NCI-H187 (cell line): Measurements from ENCODE around the gene KIAA1958.

Experiments
- DNase-seq, 2 experiments: peaks; one replicate each; lab custom pipeline; 2025; lab: John Stamatoyannopoulos, UW

Gene KIAA1958, protein sequence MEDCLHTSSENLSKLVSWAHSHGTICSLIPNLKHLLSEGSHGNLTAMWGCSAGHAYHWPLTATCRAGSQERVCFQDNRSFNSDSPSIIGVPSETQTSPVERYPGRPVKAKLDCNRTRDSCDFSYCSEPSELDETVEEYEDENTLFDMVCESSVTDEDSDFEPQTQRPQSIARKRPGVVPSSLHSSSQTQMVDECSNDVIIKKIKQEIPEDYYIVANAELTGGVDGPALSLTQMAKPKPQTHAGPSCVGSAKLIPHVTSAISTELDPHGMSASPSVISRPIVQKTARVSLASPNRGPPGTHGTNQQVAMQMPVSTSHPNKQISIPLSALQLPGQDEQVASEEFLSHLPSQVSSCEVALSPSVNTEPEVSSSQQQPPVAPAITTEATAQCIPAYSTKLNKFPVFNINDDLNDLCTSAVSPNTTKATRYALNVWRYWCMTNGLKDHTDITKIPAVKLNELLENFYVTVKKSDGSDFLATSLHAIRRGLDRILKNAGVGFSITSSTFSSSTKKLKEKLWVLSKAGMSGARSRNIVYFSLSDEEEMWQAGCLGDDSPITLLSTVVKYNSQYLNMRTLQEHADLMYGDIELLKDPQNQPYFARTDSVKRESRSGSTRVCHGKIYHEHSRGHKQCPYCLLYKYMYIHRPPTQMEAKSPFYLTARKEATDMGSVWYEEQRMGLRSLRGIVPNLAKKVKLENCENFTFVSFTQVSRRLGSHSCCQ

DNA sequence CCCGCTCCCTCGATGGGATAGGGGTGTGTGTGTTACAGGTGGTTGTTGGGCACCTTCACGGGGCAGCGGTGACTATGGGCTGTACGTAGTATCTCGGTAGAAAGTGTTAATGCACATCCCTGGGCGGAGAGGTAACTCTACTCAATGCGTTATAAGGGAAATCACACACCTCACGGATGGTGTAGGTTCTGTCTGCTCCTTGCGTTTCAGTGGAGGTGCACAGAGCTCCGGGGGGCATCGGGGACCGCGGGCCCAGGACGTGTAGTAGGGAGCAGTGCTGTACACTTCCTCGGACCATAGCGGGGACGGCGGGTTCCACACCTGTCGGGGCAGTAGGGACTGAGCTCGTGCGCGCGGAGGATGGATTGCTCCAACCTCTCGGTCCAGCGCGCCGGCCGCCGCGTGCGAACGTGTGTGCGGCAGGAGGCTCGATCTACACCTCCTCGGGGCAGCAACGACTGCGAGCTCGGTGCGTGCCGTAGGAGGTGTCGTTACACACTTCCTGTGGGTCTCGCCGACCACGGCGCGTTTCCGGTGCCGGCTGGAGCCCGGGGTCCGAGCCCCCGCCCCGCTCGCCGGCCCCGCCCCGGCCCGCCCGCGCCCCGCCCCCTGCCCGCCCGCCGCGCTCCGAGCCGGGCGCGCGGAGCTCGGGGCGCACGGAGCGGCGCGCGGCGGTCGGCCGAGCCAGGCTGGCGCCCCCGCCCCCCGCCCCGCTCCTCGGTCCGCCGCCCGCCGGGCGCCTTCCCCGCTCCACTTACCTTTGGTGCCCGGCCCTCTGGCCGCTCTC lies at the start of gene KIAA1958:
KIAA1958 (plus strand) TSS at position 607 of the 787 bp plus-strand sequence. CDS start 87,254 bp downstream, outside the sequence.
- peak; percentile 48 to 50 for DNase-seq

- DNase-seq: peak in 1 of 2 experiments; percentile 12
Measured at GRCh38 chr9:112437406-112437805, 49.2 kb upstream of the KIAA1958 start.

GRCh38 chr9:112439171-112439570 lies 47.5 kb upstream of the KIAA1958 start:
- DNase-seq: no peak

DNA sequence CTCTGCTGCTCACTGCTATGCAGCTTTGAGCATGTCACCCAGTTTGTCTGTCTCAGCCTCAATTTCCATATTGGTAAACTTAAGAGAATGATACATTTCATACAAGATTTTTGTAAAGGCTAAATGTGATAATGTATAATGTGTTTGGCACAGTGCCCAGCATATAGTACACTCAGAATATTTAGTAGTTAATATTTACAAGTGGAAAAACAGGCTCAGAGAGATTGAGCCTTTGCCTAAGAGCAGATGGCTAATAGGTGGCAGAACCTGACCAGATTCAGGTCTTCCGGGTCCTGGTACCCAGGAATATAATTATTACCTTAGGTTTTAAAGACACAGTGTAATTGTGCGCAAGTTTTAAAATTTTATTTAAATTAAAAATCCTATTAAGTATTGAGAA lies 46.8 kb upstream of the KIAA1958 start:
- no peak for DNase-seq

GRCh38 chr9:112443200-112443599 lies 43.4 kb upstream of the KIAA1958 start:
- no peak for DNase-seq

DNA sequence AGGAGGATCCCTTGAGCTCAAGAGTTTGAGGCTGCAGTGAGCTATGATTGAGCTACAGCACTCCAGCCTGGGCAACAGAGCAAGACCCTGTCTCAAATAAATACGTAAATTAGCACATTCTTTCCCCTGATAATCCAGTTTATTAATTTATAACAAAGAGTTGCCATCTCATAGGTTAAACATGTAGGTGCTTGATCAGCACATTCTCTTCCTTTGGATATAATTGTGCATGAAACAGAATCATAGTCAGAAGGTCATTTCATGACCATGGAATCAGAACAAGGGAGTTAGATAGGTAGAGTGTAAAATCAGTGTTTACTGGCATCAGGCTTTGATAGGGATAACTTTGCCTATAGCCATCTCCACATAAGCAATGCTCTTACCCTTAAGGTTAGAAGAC lies 43.0 kb upstream of the KIAA1958 start:
- no peak for DNase-seq

DNA sequence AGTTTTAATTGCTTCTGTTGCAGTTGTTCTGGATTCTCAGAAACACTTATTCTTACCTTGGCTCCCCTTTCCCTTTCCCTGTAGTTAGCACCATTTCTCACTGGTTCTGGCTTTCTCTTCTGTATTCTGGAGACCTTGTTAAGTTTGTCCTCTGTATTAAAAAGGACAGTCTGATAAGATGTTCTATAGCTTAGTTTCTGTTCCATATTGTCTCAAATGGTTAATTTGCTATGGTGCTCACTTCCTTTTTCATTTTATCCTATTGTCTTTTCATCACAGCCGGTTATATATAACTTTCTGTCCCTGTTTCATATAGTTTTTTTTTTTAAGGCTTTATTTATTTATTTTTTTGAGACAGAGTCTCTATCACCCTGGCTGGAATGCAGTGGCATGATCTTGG lies 41.4 kb upstream of the KIAA1958 start:
- no peak for DNase-seq

DNA sequence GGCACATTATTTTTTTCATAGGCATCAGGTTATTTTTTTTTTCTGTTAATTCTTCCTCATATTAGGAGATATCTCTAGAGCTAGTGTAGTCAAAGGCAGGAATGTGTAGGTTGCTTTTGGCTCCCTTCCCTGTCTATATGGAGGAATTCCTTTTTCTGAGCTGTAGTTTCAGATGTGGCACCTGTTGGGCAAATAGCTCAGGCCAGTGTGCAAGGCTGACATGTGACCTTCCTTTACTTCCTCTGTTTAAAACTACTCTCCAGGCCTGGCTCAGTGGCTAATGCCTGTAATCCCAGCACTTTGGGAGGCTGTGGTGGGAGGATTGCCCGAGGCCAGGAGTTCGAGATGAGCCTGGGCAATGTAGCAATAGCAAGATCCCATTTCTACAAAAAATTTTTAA lies 40.5 kb upstream of the KIAA1958 start:
- no peak for DNase-seq

GRCh38 chr9:112446526-112446925 lies 40.1 kb upstream of the KIAA1958 start:
- no peak for DNase-seq

- DNase-seq: no peak
Measured at GRCh38 chr9:112447283-112447761, 39.3 kb upstream of the KIAA1958 start.

- no peak for DNase-seq
Measured at GRCh38 chr9:112462855-112463254, 23.8 kb upstream of the KIAA1958 start.

GRCh38 chr9:112465352-112465751 lies 21.3 kb upstream of the KIAA1958 start:
- no peak for DNase-seq

DNA sequence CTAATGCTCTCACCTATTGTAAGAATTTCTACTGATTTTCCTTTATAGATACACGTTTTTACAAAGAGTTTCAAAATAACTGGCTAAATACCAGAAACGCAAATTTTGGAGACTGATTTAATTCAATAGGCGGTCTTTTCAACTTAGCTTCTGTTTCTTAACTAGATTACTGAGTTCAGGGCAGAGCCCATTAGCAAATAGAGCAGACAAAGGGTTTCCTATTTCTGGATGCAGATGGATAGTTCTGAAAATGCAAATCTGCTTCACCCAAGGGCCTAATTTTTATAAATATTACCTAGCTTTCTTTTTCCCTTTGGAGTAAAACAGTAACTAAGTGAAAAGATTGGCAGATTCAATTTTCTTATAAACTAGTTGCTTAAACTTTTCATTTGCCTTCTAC lies 13.6 kb upstream of the KIAA1958 start:
- DNase-seq: no peak

GRCh38 chr9:112473986-112474385 lies 12.6 kb upstream of the KIAA1958 start:
- DNase-seq: no peak

GRCh38 chr9:112475318-112475717 lies 11.3 kb upstream of the KIAA1958 start:
- no peak for DNase-seq

- DNase-seq: no peak
Measured at GRCh38 chr9:112477330-112477729, 9.3 kb upstream of the KIAA1958 start.

- no peak for DNase-seq
Measured at GRCh38 chr9:112479221-112479620, 7.4 kb upstream of the KIAA1958 start.

DNA sequence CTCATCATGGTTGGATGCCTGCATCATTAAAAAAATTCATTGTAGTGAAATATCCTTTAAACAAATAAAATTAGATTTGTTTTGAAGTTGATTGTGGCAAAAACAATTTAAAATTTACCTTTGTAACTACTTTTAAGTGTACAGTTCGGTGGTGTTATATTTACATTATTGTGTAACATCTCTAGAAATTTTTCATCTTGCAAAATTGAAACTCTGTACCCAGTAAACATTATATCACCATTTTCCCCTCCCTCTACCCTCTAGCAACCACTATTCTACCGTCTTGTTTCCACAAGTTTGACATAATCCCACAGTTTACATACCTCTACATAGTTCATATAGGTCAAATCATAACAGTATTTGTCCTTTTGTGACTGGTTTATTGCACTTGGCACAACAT lies 2.0 kb upstream of the KIAA1958 start:
- no peak for DNase-seq

DNA sequence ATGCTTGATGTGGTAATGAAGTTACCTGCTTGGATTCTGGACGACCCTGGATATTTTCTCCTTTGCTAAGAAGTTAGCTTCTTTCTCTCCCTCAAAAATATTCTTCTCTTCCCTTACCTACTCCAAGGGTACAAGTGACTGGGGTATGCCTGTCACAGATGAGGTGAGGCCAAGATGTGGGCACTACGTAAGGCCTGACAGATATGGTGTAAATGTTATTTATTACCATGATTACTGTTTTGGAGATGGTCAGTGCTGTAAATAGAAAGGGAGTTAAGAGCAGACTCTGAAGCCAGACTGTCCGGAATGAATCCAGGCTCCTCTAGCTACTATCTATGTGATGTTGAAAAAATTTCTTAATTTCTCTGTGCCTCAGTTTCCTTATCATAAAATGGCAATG lies 1.1 kb upstream of the KIAA1958 start:
- no peak for DNase-seq

GRCh38 chr9:112487008-112487798 lies 576 bp downstream of the KIAA1958 start:
- DNase-seq: no peak

- DNase-seq: no peak
Measured at GRCh38 chr9:112487799-112488340, 1.2 kb downstream of the KIAA1958 start.
